A549 (cell line): ENCODE measurements around the gene GHDC.

ENCODE experiments used
- CBX2 ChIP-seq: fragments of 200-600 bp; sonication (generic); IDR thresholded peaks from 2 replicates; pipeline ENCODE4 v1.6.1; 2016; ENCODE audit warnings: low read depth, mild to moderate bottlenecking, borderline replicate concordance
- CHD2 ChIP-seq: fragments of 150-350 bp; IDR thresholded peaks from 2 replicates; pipeline ENCODE4 v1.6.1; 2014; ENCODE audit warnings: low read length; ENCODE audit not compliant: partially characterized antibody
- CTCF ChIP-seq: fragments of >200 bp; sonication (Bioruptor Twin); formaldehyde crosslinking; IDR thresholded peaks from 3 replicates; pipeline ENCODE4 v1.5.1; 2016
- ESRRA ChIP-seq: fragments of 150-350 bp; IDR thresholded peaks from 2 replicates; pipeline ENCODE4 v1.6.1; 2014; ENCODE audit warnings: mild to moderate bottlenecking, low read length, borderline replicate concordance
- GATA3 ChIP-seq: IDR thresholded peaks from 2 replicates; pipeline ENCODE4 v1.6.1; 2012; ENCODE audit warnings: borderline replicate concordance
- HEYL ChIP-seq: fragments of 250-450 bp; sonication (Bioruptor Pico); IDR thresholded peaks from 2 replicates; pipeline ENCODE4 v1.8.0; 2021; ENCODE audit warnings: mild to moderate bottlenecking, moderate library complexity
- POLR2A ChIP-seq: IDR thresholded peaks from 2 replicates; pipeline ENCODE4 v1.6.1; 2012; ENCODE audit warnings: mild to moderate bottlenecking, low read length
- RFX5 ChIP-seq: fragments of 450-650 bp; IDR thresholded peaks from 2 replicates; pipeline ENCODE4 v1.7.1; 2014; ENCODE audit warnings: antibody characterized with exemption, mild to moderate bottlenecking, moderate library complexity
- ZNF302 ChIP-seq: fragments of 250-450 bp; sonication (Bioruptor Pico); IDR thresholded peaks from 2 replicates; pipeline ENCODE4 v1.9.0; 2021; ENCODE audit warnings: inconsistent platforms, mild to moderate bottlenecking, moderate library complexity
- TF ChIP-seq, protein P1 (sequence below): IDR thresholded peaks from 2 replicates; pipeline ENCODE4 v1.6.1; 2012
- TF ChIP-seq, protein P2 (sequence below): fragments of 250-450 bp; sonication (Bioruptor Pico); IDR thresholded peaks from 2 replicates; pipeline ENCODE4 v1.5.0; 2021; ENCODE audit warnings: mild to moderate bottlenecking, moderate library complexity, borderline replicate concordance
- TF ChIP-seq, protein P3 (sequence below): fragments of 150-350 bp; IDR thresholded peaks from 2 replicates; pipeline ENCODE4 v1.6.1; 2014; ENCODE audit warnings: low read depth, mild to moderate bottlenecking, low read length

DNA sequence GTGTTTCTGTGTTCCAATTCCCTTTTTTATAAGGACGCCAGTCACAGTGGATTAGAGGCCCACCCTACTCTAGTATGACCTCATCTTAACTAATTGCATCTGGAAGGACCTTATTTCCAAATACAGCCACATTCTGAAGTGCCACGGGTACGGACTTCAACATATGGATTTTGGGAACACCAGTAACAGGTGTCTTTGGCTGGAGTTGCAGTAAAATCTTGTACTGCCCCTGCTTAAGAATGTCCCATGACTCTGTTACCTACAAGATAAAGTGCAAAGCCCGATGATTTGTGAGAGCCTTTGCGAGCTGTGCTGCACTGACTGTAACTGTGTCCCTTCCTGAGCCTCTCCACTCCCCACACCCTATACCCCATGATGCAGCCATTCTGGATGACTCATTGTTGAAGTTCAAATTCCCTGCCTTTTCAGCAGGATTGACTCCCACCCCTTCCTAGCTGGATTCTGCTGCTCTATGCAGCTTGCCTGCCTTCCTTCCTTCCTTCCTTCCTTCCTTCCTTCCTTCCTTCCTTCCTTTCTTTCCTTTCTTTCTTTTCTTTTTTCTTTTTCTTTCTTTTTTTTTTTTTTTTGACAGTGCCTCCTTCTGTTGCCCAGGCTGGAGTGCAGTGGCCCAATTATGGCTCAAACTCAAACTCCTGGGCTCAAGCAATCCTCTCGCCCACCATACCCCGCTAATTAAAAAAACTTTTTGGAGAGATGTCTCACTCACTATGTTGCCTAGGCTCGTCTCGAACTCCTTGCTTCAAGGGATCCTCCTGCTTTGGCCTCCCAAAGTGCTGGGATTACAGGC is 11.2 kb downstream of the GHDC start:
- TF ChIP-seq RFX5 (no peak), ZNF302 (CRISPR knock-in tag) (no peak), CTCF (no peak; the same call in 2 of the 3 replicates), GATA3 (no peak), POLR2A (no peak), HEYL (CRISPR knock-in tag) (no peak), CBX2 (no peak), ESRRA (no peak), CHD2 (no peak)
- TF ChIP-seq, protein P1, sequence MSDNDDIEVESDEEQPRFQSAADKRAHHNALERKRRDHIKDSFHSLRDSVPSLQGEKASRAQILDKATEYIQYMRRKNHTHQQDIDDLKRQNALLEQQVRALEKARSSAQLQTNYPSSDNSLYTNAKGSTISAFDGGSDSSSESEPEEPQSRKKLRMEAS: no peak
- TF ChIP-seq, protein P2, sequence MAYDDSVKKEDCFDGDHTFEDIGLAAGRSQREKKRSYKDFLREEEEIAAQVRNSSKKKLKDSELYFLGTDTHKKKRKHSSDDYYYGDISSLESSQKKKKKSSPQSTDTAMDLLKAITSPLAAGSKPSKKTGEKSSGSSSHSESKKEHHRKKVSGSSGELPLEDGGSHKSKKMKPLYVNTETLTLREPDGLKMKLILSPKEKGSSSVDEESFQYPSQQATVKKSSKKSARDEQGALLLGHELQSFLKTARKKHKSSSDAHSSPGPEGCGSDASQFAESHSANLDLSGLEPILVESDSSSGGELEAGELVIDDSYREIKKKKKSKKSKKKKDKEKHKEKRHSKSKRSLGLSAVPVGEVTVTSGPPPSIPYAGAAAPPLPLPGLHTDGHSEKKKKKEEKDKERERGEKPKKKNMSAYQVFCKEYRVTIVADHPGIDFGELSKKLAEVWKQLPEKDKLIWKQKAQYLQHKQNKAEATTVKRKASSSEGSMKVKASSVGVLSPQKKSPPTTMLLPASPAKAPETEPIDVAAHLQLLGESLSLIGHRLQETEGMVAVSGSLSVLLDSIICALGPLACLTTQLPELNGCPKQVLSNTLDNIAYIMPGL: no peak
- TF ChIP-seq, protein P3, sequence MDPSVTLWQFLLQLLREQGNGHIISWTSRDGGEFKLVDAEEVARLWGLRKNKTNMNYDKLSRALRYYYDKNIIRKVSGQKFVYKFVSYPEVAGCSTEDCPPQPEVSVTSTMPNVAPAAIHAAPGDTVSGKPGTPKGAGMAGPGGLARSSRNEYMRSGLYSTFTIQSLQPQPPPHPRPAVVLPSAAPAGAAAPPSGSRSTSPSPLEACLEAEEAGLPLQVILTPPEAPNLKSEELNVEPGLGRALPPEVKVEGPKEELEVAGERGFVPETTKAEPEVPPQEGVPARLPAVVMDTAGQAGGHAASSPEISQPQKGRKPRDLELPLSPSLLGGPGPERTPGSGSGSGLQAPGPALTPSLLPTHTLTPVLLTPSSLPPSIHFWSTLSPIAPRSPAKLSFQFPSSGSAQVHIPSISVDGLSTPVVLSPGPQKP: no peak
